Inflammatory macrophage treated with lipopolysaccharide for 4 hours (primary cell): ENCODE data around the gene CYB5B.

Experiments
- DNase-seq: peaks from one replicate; pipeline ENCODE4 v3.0.0-alpha.2; 2020

CYB5B gene

GRCh38 chr16:69448470-69449193 lies 24.2 kb downstream of the CYB5B start:
- DNase-seq = no peak

- no peak for DNase-seq
Observed at GRCh38 chr16:69451166-69451565, 26.7 kb downstream of the CYB5B start.

GRCh38 chr16:69453936-69454335 lies 29.5 kb downstream of the CYB5B start:
- DNase-seq = no peak

GRCh38 chr16:69463876-69464275 lies 39.5 kb downstream of the CYB5B start:
- no peak for DNase-seq

- peak; percentile 29 for DNase-seq
Observed at GRCh38 chr16:69465083-69465721, 40.8 kb downstream of the CYB5B start.

- no peak for DNase-seq
Observed at GRCh38 chr16:69465881-69466280, 41.5 kb downstream of the CYB5B start.

- DNase-seq = no peak
Observed at GRCh38 chr16:69466547-69466946, 42.1 kb downstream of the CYB5B start.

- DNase-seq = no peak
Observed at GRCh38 chr16:69467080-69467479, 42.7 kb downstream of the CYB5B start.

- DNase-seq = no peak
Observed at GRCh38 chr16:69467531-69468204, 43.2 kb downstream of the CYB5B start.

GRCh38 chr16:69469807-69470561 lies 45.6 kb downstream of the CYB5B start:
- DNase-seq = peak; percentile 72

GRCh38 chr16:69471121-69471520 lies 46.7 kb downstream of the CYB5B start:
- no peak for DNase-seq

- DNase-seq = no peak
Observed at GRCh38 chr16:69474408-69474807, 50.0 kb downstream of the CYB5B start.

GRCh38 chr16:69476920-69477443 lies 52.6 kb downstream of the CYB5B start:
- no peak for DNase-seq

- peak; percentile 81 for DNase-seq
Observed at GRCh38 chr16:69477546-69477945, 53.1 kb downstream of the CYB5B start.

GRCh38 chr16:69478685-69479084 lies 54.3 kb downstream of the CYB5B start:
- DNase-seq = no peak

GRCh38 chr16:69479775-69480174 lies 55.4 kb downstream of the CYB5B start:
- no peak for DNase-seq

GRCh38 chr16:69481901-69482341 lies 57.5 kb downstream of the CYB5B start:
- DNase-seq = no peak

GRCh38 chr16:69482410-69482991 lies 58.1 kb downstream of the CYB5B start:
- no peak for DNase-seq

GRCh38 chr16:69483611-69484010 lies 59.2 kb downstream of the CYB5B start:
- DNase-seq = no peak

GRCh38 chr16:69485361-69485760 lies 60.9 kb downstream of the CYB5B start:
- DNase-seq = no peak

GRCh38 chr16:69485816-69486215 lies 61.4 kb downstream of the CYB5B start:
- no peak for DNase-seq

- no peak for DNase-seq
Observed at GRCh38 chr16:69486272-69486671, 61.9 kb downstream of the CYB5B start.

- no peak for DNase-seq
Observed at GRCh38 chr16:69486724-69487123, 62.3 kb downstream of the CYB5B start.
